Activated CD4-positive, alpha-beta T cell treated with anti-CD3 and anti-CD28 coated beads for 1 hour (primary cell): ENCODE results near the gene PSMA5.
"Not testable (repeated sequence)": the region's sequence is repeated elsewhere in the genome, so short reads cannot be mapped to it uniquely, and the experiment has no call there.

ENCODE experiments used
- DNase-seq: peaks from one replicate; pipeline ENCODE4 v3.0.0-alpha.2; 2020

The PSMA5 gene

GRCh38 chr1:109426281-109427170 is at the start of gene PSMA5:
PSMA5 (minus strand) TSS chr1:109426448; CDS start chr1:109426330, 118 bp downstream.
- DNase-seq = peak; percentile 92

GRCh38 chr1:109475261-109475660 is 49.0 kb upstream of the PSMA5 start:
- no peak for DNase-seq

- no peak for DNase-seq
Measured at GRCh38 chr1:109474697-109475096, 48.4 kb upstream of the PSMA5 start.

DNA sequence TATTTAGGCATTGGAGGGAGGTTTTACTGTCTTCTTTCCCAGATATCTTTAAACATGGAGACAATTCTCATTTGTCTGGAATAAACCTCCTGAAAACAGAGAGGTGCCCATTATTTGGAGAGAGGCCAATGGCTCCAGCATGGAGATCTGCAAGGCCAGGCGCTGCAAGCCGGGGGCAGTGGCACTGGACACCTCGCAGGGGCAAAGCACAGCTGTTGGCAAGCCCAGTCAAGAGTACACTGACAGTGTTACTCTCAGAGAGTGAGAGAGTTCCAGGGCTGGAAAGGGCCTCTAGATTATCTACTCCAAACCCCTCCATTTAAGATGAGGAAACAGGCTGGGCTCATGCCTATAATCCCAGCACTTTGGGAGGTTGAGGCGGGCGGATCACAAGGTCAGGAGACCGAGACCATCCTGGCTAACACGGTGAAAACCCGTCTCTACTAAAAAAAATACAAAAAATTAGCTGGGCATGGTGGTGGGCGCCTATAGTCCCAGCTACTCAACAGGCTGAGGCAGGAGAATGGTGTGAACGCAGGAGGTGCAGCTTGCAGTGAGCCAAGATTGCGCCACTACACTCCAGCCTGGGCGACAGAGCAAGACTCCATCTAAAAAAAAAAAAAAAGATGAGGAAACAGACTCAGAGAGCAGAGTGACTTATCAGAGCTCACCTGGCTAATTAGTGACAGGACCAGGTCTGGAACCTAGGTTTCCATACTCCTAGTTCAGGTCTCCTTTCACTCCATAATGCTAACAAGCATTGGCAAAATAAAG is 47.2 kb upstream of the PSMA5 start:
- not testable (repeated sequence) for DNase-seq

- no peak for DNase-seq
Measured at GRCh38 chr1:109472779-109473178, 46.5 kb upstream of the PSMA5 start.

DNA sequence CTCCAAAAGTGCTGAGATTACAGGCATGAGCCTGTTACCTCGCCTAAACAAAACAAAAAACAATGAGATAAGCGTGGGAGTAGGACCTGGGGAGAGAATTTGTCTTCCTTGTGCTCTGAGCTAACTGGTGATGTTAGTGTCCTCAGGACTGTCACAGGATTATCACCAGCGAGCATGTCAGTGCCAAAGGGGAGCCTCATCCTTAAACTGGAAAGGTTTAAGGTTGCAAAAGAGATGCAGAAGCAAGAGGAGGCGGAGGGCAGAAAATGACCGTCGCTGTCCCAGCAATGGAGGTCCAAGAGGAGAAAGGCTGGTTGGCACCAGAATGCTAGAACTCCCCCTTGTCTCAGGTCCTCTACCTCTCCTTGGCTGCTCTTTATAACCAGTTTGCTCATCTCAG is 44.0 kb upstream of the PSMA5 start:
- DNase-seq = no peak

GRCh38 chr1:109468903-109469302 is 42.7 kb upstream of the PSMA5 start:
- no peak for DNase-seq

DNA sequence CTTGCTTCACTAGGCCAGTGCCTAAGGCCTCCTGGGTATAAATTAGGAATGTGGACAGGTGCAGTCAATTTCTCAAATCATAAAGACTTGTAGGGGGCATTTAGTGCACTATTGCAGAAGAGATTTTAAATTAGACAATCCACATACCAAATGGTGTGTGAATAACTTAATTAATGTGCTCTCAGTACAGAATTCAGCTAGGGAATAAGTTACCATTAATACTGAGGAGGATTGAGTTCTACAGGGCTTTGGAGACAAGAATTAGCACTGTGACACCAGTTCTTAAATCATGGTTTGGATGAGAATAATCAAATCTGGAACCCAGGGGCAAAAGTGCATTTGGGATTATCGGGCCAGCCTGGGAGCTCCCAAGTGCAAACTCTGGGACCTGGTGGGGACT is 41.8 kb upstream of the PSMA5 start:
- no peak for DNase-seq

GRCh38 chr1:109467301-109467777 is 41.1 kb upstream of the PSMA5 start:
- DNase-seq = no peak

DNA sequence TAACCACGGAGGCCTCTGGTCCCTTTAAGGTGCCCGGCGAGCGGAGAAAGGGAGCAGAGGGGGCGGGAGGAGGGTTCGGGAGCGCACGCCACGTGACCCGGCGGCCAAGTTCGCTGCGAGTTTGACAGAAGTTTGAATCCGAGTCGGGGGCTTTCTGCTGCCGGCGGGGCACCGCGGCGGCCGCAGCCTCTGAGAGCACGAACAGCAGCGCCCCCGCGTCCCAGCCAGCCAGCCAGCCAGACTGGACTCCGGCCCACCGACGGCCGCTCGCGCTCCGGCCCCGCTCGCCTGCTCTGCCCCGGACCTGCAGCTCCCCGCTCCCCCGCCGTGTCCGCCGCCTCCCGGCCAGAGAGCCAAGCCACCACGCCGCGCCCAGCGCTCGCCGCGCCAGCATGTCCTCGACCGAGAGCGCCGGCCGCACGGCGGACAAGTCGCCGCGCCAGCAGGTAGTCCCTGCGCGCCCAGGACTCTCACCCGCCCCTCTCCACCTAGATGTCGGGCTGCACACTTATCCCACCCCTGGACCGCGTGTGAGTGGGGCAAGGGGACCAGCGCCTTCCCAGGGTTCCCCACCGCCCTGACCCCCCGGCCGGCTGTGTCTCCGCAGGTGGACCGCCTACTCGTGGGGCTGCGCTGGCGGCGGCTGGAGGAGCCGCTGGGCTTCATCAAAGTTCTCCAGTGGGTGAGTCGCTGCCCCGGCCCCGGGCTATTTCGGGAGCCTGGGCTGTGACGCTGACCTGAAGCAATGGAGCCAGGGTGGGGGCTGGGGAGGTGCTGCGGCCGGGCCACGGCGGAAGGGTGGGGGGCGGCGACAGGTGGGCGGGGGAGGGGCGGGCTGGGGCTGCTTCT is 40.4 kb upstream of the PSMA5 start, which contains the start of gene SYPL2:
Gene SYPL2, plus strand, starts transcription at position 95 of the 849 bp plus-strand sequence. Its CDS starts 298 bp downstream, at position 393.
- DNase-seq = no peak

GRCh38 chr1:109466125-109466451 is 39.8 kb upstream of the PSMA5 start:
- DNase-seq = no peak

DNA sequence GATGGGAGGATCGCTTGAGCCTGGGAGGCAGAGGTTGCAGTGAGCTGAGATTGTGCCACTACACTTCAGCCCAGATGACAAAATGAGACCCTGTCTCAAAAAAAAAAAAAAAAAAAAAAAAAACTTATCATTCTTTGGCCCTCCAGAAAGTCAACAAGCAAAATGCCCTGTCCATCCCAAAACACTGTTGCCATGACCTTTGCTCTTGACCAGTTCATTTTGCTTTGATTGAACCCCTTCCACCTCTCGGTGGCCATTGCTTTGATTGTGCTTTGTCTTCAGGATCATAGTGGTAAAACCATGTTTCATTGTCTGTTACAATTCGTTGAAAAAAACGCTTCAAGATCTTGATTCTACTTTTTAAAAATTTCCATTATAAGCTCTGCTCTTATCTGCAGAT is 31.6 kb upstream of the PSMA5 start:
- no peak for DNase-seq

DNA sequence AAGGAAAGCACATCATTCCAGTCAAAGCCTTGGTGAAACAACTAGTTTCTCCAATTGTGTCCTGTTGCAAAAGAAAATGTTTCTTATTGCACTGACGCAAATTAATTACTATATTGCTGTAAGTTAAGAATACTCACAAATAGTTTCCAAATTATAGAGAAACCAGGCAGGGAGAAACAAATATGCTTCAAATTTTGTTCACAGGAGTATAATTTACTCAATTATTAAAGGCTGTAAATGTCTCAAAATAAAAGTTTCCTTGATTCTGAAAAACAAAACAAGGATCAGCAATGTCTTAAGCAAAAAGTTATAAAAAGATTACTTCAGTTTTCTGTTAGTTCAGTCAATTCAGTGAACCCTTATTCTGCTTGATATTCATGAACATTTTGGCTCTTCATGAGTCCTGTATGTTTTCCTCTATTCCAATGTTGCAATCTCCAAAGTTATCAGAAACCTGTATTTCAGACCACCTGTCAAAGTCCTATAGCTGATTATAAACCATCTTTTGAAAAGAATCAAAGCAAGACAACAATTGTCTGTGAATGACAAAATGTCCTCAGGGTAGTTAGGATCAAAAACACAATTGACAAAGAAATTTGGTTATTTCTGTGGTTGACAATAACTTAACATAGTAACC is 28.4 kb upstream of the PSMA5 start:
- DNase-seq = no peak

GRCh38 chr1:109447524-109447923 is 21.3 kb upstream of the PSMA5 start:
- DNase-seq = no peak

GRCh38 chr1:109445949-109446695 is 19.9 kb upstream of the PSMA5 start:
- DNase-seq = not testable (repeated sequence)

DNA sequence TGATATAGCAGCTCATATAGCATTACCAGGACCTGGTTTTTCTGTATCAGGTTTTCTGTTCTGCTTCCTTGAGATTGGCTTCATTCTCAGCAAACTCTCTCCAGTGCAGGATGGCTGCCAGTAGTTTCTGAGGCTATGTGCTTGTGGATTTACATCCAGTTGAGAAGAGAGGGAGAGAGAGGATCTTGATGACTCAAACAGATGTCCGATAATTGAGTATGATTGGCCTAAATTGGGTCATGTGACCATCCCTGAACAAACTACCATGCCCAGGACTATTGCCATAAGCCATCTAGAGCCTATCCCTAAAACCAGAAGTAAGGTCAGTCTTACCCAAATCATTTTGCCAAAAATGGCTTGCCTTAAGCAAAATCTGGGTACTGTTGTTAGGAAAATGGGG is 18.1 kb upstream of the PSMA5 start:
- DNase-seq = no peak

- no peak for DNase-seq
Measured at GRCh38 chr1:109443476-109443875, 17.2 kb upstream of the PSMA5 start.

DNA sequence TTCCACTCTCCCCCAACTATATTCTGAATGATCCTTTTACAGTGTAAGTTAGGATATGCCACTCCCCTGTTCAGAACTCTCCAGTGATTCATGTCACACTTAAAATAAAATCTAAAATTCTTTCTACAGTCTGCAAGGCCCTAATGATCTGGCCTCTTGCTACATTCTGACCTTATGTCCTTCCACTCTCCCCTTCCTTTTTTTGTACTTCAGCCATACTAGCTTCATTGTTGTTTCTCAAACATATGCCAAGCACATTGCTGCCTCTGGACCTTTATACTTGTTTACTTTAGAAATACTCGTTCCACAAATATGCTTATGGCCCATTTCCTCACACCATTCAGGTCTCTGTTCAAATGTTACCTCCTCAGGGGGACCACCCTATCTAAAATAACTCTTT is 14.8 kb upstream of the PSMA5 start:
- no peak for DNase-seq

GRCh38 chr1:109438798-109439297 is 12.6 kb upstream of the PSMA5 start:
- DNase-seq = no peak

GRCh38 chr1:109434484-109434883 is 8.2 kb upstream of the PSMA5 start:
- no peak for DNase-seq

- no peak for DNase-seq
Measured at GRCh38 chr1:109433322-109433721, 7.1 kb upstream of the PSMA5 start.
